ENCODE data around the gene RNASE8. TPM values are rescaled to one million over a fixed set of nuclear protein-coding genes. Genes with fewer than 3 reads are reported as not detected.

Gene RNASE8
- polyA plus RNA-seq, 3 donors: 0.24 TPM; not detected in 2

Other genes with a start within 250 kb of the RNASE8 start
- 1 to 10 TPM in 2 of 3 donors, under 1 TPM in 1; 0.50 to 1.5 (median 1.1) TPM for gene RNASE3, start 166.4 kb upstream of the RNASE8 start, polyA plus RNA-seq (ENCODE audit: insufficient read length in 3 of 3)
- gene RNASE2, start 102.3 kb upstream of the RNASE8 start, polyA plus RNA-seq (ENCODE audit: insufficient read length in 3 of 3): 1 to 10 TPM in 2 of 3 donors, under 1 TPM in 1; 0.74 to 1.3 (median 1.2) TPM
- 100 to 1,000 TPM in 1 of 3 donors, 10 to 100 TPM in 2; 82.1 to 128 (median 94.9) TPM for gene METTL17, start 67.8 kb upstream of the RNASE8 start, polyA plus RNA-seq (ENCODE audit: insufficient read length in 3 of 3)
- gene SLC39A2, start 58.5 kb upstream of the RNASE8 start, polyA plus RNA-seq (ENCODE audit: insufficient read length in 3 of 3): 1 to 10 TPM; 1.2 to 2.1 (median 1.3) TPM
- gene NDRG2, start 32.8 kb upstream of the RNASE8 start, polyA plus RNA-seq (ENCODE audit: insufficient read length in 3 of 3): 100 to 1,000 TPM; 140 to 183 (median 142) TPM
- 1 to 10 TPM; 3.0 to 3.7 (median 3.6) TPM for gene TPPP2, start 27.6 kb upstream of the RNASE8 start, polyA plus RNA-seq (ENCODE audit: insufficient read length in 3 of 3)
- under 1 TPM; 0.39 to 0.89 (median 0.40) TPM for gene RNASE13, start 23.0 kb upstream of the RNASE8 start, polyA plus RNA-seq (ENCODE audit: insufficient read length in 3 of 3)
- under 1 TPM; 0.40 to 0.79 (median 0.42) TPM for gene RNASE7, start 15.5 kb upstream of the RNASE8 start, polyA plus RNA-seq (ENCODE audit: insufficient read length in 3 of 3)
- gene ARHGEF40, start 12.5 kb downstream of the RNASE8 start, polyA plus RNA-seq (ENCODE audit: insufficient read length in 3 of 3): 10 to 100 TPM; 65.3 to 87.0 (median 76.4) TPM
- gene ZNF219, start 40.8 kb downstream of the RNASE8 start, polyA plus RNA-seq (ENCODE audit: insufficient read length in 3 of 3): 10 to 100 TPM; 22.9 to 43.4 (median 39.4) TPM
- gene TMEM253, start 43.2 kb downstream of the RNASE8 start, polyA plus RNA-seq (ENCODE audit: insufficient read length in 3 of 3): 1 to 10 TPM; 1.1 to 1.6 (median 1.5) TPM
- under 1 TPM; 0.03 to 0.05 (median 0.03) TPM for gene OR5AU1, start 98.2 kb downstream of the RNASE8 start, polyA plus RNA-seq (ENCODE audit: insufficient read length in 3 of 3)
- 1,000 to 10,000 TPM in 1 of 3 donors, 100 to 1,000 TPM in 2; 833 to 1,041 (median 977) TPM for gene HNRNPC, start 211.6 kb downstream of the RNASE8 start, polyA plus RNA-seq (ENCODE audit: insufficient read length in 3 of 3)
- under 1 TPM; 0.36 to 0.42 (median 0.40) TPM for gene RPGRIP1, start 222.3 kb downstream of the RNASE8 start, polyA plus RNA-seq (ENCODE audit: insufficient read length in 3 of 3)